ENCODE data around the gene FITM2.
"Not testable (repeated sequence)": the region's sequence is repeated elsewhere in the genome, so short reads cannot be mapped to it uniquely, and the experiment has no call there.

The FITM2 gene, protein sequence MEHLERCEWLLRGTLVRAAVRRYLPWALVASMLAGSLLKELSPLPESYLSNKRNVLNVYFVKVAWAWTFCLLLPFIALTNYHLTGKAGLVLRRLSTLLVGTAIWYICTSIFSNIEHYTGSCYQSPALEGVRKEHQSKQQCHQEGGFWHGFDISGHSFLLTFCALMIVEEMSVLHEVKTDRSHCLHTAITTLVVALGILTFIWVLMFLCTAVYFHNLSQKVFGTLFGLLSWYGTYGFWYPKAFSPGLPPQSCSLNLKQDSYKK

DNA sequence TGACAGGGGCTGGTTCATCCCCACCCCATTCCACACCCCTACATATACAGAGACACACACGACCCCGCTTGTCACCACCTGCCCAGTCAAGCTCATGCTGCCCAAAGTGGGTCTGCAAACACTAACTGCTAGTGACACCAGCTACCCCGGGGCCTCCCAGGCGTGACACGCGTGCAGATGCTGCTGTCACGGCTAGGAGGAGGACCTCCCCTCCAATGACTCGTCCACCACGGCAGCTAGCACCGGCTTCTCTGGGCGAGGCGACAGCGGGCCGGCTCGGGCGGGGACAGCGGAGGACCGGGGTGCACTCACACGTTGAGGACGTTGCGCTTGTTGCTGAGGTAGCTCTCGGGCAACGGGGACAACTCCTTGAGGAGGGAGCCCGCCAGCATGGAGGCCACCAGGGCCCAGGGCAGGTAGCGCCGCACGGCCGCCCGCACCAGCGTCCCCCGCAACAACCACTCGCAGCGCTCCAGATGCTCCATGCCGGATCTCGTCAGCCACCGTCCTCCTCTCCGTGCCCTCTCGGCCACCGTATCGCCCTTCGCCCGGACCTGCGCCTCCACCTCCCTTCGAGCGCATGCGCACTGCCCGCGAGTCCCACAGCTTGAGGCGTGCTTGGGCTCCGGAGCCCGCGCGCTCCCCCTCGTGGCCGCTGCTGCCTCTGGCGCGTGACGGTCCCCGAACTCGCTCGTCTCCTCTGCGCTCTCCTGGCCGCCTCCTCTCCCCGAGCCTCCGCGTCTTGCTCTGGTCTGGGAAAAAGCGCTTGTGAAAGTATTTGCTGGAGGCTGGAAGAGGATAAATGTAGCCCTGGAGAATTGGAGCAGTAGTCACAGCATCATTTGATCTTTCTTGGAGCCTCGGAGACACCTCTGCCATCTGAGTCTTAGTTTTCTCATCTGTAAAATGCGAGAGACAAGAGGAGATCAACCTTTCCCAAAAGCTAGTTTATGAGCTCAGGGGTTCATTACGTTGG, at the start of gene FITM2:
Gene FITM2 (minus strand): TSS at position 539 of the 976 bp plus-strand sequence. CDS start 54 bp downstream, at position 485.
- Mint-ChIP-seq H3K4me1 (peaks cover 23% of the 10 kb centered on the region), H3K9me3 (no peaks in the 10 kb centered on the region)

DNA sequence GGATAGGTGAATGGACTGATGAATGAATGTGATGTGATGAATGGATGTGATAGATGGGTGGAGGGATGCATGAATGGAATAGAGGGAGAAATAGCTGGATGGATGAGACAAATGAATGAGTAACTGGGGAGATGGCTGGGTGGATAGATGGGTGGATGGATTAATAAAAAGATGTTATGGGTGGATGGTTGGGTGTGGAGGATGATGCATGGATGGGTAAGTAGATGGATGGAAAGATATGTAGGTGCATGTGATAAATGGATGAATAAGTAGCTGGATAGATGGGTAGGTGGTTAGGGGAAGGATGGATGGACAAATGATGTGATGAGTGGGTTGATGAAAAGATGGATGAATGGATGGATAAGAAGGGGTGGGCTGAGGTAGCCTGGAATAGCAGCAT, 49.2 kb upstream of the FITM2 start:
- Mint-ChIP-seq H3K36me3 (ENCODE audit: low read depth) (no peaks in the 10 kb centered on the region), H3K27me3 (peaks cover 5% of the 10 kb centered on the region), H3K27ac (no peak overlapping the region), H3K4me1 (no peaks in the 10 kb centered on the region), H3K4me3 (no peak overlapping the region), H3K9me3 (no peaks in the 10 kb centered on the region)
- ATAC-seq, result no peak
- no peak for DNase-seq

More for the DNA sequence above, at the start of gene FITM2:
- Mint-ChIP-seq H3K36me3 (ENCODE audit: low read depth) (peaks cover 9% of the 10 kb centered on the region), H3K27ac (peak within 1 kb of the TSS; percentile 98), H3K4me3 (peak within 1 kb of the TSS; percentile 90), H3K27me3 (peaks cover 4% of the 10 kb centered on the region)
- ATAC-seq (peak; percentile 96), DNase-seq (peak; percentile 99)

DNA sequence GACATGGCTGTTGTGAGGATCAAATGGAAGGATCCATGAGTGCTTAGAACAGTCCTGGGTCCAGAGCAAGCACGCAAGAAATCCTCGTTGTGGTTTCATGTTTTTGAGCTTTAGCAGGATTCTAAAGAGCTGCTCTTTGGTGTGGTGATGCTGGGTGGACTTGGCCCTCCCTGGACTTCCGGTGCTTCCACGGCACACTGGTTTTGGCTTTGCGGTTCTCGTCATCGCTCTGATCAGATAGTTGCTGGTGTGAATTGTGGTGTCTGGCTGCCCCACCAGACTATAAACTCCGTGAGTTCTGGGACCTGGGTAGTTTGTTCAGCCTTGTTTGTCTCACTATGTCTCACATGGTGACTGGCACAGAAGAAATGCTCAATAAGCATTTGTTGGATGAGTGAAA, 47.8 kb upstream of the FITM2 start:
- Mint-ChIP-seq H3K4me1 (no peaks in the 10 kb centered on the region), H3K9me3 (no peaks in the 10 kb centered on the region), H3K4me3 (no peak overlapping the region), H3K27ac (no peak overlapping the region), H3K36me3 (ENCODE audit: low read depth) (no peaks in the 10 kb centered on the region), H3K27me3 (peaks cover 7% of the 10 kb centered on the region)
- no peak for ATAC-seq
- DNase-seq, result no peak

DNA sequence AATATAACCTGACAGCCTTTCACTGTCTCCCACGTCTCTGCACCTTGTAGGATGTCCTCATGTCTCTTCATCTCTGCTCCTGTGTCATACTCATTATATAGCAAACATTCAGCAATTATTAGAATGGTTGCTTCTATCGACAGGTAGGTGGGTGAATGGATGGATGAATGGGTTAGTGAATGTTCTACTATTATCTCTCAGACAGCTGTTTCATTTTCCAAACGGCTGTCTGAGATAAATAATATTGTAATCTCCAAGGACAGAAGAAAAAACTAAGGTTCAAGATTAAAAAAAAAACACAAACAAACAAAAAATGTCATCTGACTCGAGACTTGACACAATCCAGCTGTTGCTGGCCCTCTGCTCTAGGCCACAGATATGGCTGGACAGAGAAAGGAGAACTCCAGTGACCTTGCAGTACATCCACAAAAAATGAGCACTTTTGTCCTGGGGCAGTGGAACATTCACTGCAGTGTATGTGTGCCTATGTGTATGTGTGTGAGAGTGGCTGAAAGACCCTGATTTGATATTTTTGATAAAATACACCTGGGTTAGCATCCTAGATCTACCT, 46.6 kb upstream of the FITM2 start:
- ATAC-seq, result no peak
- no peaks in the 10 kb centered on the region for H3K36me3 Mint-ChIP-seq (ENCODE audit: low read depth)
- no peak overlapping the region for H3K4me3 Mint-ChIP-seq
- H3K27ac Mint-ChIP-seq, result no peak overlapping the region
- H3K9me3 Mint-ChIP-seq, result no peaks in the 10 kb centered on the region
- H3K27me3 Mint-ChIP-seq, result peaks cover 7% of the 10 kb centered on the region
- DNase-seq, result no peak
- no peaks in the 10 kb centered on the region for H3K4me1 Mint-ChIP-seq

DNA sequence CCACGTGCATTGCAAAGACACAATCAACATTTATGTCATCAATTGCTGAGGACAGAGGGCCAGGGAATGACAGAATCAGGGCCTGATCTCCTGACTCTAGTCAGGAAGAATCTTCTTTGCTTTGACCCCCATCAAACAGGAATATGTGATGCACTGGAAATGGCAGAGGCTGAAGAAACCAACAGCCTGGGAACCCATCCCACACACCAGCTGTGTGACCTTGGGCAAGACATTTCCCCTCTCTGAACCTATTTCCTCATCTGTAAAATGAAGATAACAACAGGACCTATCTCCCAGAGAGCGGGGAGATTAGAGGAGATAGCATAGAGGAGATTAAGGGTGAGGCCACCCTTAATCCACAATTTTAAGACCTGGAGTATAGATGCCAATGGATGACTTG, 46.0 kb upstream of the FITM2 start:
- H3K36me3 Mint-ChIP-seq (ENCODE audit: low read depth), result no peaks in the 10 kb centered on the region
- H3K4me3 Mint-ChIP-seq, result no peak overlapping the region
- ATAC-seq (no peak), DNase-seq (no peak)
- H3K4me1 Mint-ChIP-seq, result no peaks in the 10 kb centered on the region
- H3K27me3 Mint-ChIP-seq, result peaks cover 10% of the 10 kb centered on the region
- no peak overlapping the region for H3K27ac Mint-ChIP-seq
- no peaks in the 10 kb centered on the region for H3K9me3 Mint-ChIP-seq

DNA sequence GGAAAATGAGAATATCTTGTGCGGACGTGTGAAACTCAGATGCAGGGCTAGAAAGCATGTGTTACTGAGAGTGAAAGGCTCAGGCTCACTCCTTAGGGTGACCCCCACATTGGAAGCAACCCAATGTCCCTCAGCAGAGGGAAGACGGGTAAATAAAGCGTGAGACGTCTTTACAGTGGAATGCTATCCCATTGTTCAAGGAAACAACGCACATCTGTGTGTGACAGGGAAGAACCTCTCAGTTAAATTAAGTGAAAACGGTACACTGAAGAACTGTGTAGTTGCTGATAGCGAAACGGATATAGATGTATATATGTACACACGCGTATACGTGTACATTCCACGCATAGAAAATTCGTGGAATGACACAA, 45.3 kb upstream of the FITM2 start:
- Mint-ChIP-seq H3K4me3 (no peak overlapping the region), H3K27ac (no peak overlapping the region), H3K27me3 (peaks cover 12% of the 10 kb centered on the region), H3K4me1 (no peaks in the 10 kb centered on the region), H3K9me3 (no peaks in the 10 kb centered on the region), H3K36me3 (ENCODE audit: low read depth) (no peaks in the 10 kb centered on the region)
- ATAC-seq (no peak), DNase-seq (no peak)

DNA sequence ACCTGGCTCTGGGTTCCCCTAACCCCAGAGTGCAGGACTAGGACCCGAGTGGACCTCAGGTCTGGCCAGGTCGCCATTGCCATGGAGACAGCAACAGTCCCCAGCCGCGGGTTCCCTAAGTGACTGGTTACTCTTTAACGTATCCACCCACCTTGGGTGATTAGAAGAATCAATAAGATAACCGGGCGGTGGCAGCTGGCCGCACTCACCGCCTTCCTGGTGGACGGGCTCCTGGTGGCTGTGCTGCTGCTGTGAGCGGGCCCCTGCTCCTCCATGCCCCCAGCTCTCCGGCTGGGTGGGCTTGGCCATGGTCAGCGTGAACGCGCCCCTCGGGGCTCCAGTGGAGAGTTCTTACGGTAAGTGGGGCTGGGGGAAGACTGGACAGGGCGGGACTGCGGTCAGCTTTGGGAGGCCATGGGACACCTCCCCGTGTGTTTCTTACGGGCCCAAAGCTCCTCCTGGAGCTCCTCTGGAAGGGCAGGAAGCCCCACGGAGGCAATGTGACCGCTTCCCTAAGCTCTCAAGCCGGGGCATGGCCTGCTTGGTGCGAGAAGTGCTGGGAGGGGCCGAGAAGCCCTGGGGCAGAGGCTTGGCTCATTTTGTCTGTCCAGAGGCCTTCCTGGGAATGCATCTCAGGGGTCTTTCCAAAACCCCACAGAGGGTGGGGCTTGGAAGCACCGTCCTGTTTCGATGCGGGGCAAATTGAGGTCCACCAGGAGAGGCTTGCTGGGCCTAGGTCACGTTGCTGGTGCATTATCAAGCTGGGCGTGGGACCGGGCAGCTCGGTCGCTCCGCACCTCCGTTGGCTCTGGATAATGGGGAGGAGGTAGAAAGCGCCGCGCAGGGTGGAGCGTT, 44.7 kb upstream of the FITM2 start, which contains the start of gene HNF4A:
Gene HNF4A (plus strand): TSS at position 202 of the 855 bp plus-strand sequence. CDS start 106 bp downstream, at position 308.
- H3K27ac Mint-ChIP-seq, result no peak within 1 kb of the TSS
- H3K4me3 Mint-ChIP-seq, result no peak within 1 kb of the TSS
- H3K4me1 Mint-ChIP-seq, result no peaks in the 10 kb centered on the region

DNA sequence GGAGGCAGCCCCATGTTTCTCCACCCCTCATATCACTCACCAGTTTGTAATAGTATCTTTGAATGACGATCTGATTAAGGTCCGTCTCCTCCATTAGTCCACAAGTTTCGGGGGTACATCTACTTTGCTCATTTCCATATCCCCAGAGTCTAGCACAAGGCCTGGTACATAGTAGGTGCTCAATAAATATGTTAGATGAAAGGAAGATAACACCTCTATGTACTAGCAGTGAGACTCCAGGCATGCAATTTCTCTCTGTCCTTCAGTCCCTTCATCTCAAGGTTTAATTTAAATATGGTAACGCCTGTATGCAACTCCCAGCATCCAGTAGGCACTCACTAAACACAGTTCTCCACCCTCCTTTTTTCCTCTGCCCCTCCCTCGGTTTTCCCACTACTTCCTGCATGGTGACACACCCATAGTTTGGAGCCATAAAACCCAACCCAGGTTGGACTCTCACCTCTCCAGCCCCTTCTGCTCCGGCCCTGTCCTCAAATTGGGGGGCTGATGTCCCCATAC, 44.0 kb upstream of the FITM2 start:
- Mint-ChIP-seq H3K27me3 (peaks cover 11% of the 10 kb centered on the region), H3K36me3 (ENCODE audit: low read depth) (no peaks in the 10 kb centered on the region), H3K4me1 (no peaks in the 10 kb centered on the region), H3K27ac (no peak overlapping the region), H3K9me3 (no peaks in the 10 kb centered on the region), H3K4me3 (no peak overlapping the region)
- no peak for DNase-seq
- ATAC-seq, result no peak

More for the DNA sequence above, 44.7 kb upstream of the FITM2 start, which contains the start of gene HNF4A:
- no peaks in the 10 kb centered on the region for H3K36me3 Mint-ChIP-seq (ENCODE audit: low read depth)
- H3K27me3 Mint-ChIP-seq, result peaks cover 13% of the 10 kb centered on the region
- DNase-seq, result no peak
- ATAC-seq, result no peak
- H3K9me3 Mint-ChIP-seq, result no peaks in the 10 kb centered on the region

DNA sequence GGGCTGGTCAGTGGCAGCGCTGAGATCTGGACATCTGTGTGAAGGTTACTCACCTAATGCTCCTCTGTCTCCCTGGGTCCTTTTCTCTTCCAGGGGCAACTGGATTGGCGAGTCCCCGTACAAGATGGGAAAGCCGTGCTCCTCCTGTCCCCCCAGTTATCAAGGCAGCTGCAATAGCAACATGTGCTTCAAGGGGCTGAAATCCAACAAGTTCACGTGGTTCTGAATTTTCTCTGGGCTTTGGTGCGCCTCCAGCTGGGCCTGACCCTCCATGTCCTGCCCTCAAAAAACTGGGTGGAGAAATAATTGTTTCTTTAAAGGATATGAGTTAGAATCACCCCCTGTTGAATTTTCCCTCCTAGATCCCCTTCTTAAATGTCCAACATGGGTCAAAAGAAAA, 39.6 kb upstream of the FITM2 start:
- no peaks in the 10 kb centered on the region for H3K9me3 Mint-ChIP-seq
- H3K4me3 Mint-ChIP-seq, result no peak overlapping the region
- H3K27me3 Mint-ChIP-seq, result peaks cover 10% of the 10 kb centered on the region
- DNase-seq, result no peak
- ATAC-seq, result no peak
- no peaks in the 10 kb centered on the region for H3K4me1 Mint-ChIP-seq
- H3K27ac Mint-ChIP-seq, result no peak overlapping the region
- no peaks in the 10 kb centered on the region for H3K36me3 Mint-ChIP-seq (ENCODE audit: low read depth)

DNA sequence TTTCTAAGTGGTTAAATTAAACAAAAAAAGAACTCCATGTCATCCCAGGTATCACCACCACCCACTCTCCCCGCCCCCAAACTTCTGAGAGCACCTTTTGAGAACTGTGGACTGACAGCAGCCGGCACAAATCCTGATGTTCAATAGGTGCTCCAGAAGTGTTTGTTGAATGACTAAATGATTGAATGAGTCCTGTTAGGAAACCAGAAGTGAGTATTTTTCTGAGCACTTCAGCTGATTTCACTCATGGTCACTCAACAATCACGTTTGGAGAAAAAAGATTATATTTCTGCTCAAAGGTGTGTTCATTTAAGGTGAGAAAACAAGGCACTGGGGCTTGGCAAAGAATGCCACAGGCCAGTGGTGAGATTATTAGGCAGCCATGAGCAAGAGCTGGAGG, 38.3 kb upstream of the FITM2 start:
- ATAC-seq (no peak), DNase-seq (no peak)
- H3K27ac Mint-ChIP-seq, result no peak overlapping the region
- H3K4me3 Mint-ChIP-seq, result no peak overlapping the region
- H3K36me3 Mint-ChIP-seq (ENCODE audit: low read depth), result no peaks in the 10 kb centered on the region
- no peaks in the 10 kb centered on the region for H3K4me1 Mint-ChIP-seq
- no peaks in the 10 kb centered on the region for H3K9me3 Mint-ChIP-seq
- H3K27me3 Mint-ChIP-seq, result peaks cover 9% of the 10 kb centered on the region

DNA sequence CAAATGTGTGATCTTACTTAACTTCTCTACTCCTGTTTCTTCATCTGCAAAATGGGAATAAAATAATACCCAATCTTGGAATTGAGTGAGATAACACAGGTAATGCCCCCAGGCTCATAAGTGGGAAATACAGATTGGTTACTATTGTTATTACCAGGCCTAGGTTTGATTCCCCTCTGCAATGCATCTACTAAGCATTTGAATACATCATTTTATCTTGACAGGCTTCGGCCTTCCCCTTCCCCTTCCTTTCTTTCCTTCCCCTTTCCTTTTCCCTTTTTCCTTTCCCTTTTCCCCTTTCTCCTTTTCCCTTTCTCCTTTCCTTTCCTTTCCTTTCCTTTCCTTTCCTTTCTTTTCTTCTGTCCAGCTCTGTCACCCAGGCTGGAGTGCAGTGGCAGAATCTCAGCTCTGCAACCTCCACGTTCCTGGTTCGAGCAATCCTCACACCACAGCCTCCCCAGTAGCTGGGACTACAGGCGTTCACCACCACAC, 37.2 kb upstream of the FITM2 start:
- no peak overlapping the region for H3K4me3 Mint-ChIP-seq
- DNase-seq (no peak), ATAC-seq (no peak)

DNA sequence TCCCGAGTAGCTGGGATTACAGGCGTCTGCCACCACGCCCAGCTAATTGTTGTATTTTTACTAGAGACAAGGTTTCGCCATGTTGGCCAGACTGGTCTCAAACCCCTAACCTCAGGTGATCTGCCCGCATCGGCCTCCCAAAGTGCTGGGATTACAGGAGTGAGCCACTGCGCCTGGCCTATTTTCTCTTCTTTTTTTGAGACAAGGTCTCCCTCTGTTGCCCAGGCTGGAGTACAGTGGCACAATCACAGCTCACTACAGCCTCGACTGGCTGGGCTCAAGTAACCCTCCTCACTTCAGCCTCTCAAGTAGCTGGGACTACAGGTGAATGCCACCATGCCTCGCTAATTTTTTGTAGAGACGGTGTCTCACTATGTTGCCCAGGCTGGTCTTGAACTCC, 34.9 kb upstream of the FITM2 start:
- H3K4me3 Mint-ChIP-seq; ATAC-seq; H3K27me3 Mint-ChIP-seq; H3K36me3 Mint-ChIP-seq (ENCODE audit: low read depth); DNase-seq; H3K9me3 Mint-ChIP-seq; H3K4me1 Mint-ChIP-seq; H3K27ac Mint-ChIP-seq: not testable (repeated sequence)

More for the DNA sequence above, 37.2 kb upstream of the FITM2 start:
- Mint-ChIP-seq H3K27me3 (peaks cover 11% of the 10 kb centered on the region), H3K9me3 (no peaks in the 10 kb centered on the region), H3K4me1 (no peaks in the 10 kb centered on the region), H3K36me3 (ENCODE audit: low read depth) (no peaks in the 10 kb centered on the region), H3K27ac (no peak overlapping the region)

DNA sequence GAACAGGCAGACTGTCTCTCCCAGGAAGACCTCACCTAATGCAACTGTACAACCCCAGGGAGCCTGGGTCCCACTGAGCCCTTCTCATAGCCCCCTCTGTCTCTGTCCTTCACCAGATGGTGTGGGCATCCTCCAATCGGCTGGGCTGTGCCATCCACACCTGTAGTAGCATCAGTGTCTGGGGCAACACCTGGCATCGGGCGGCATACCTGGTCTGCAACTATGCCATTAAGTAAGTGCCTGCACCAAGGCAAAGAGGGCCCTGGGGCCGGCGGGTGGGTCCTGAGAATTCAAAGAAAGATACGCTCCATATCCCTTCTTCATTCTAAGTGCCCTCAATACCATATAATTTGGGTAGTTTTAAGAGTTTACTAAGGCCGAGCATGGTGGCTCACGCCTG, 34.1 kb upstream of the FITM2 start:
- Mint-ChIP-seq H3K27me3 (peaks cover 2% of the 10 kb centered on the region), H3K27ac (no peak overlapping the region), H3K4me1 (no peaks in the 10 kb centered on the region), H3K9me3 (no peaks in the 10 kb centered on the region), H3K36me3 (ENCODE audit: low read depth) (no peaks in the 10 kb centered on the region), H3K4me3 (no peak overlapping the region)
- DNase-seq, result no peak
- ATAC-seq, result no peak

DNA sequence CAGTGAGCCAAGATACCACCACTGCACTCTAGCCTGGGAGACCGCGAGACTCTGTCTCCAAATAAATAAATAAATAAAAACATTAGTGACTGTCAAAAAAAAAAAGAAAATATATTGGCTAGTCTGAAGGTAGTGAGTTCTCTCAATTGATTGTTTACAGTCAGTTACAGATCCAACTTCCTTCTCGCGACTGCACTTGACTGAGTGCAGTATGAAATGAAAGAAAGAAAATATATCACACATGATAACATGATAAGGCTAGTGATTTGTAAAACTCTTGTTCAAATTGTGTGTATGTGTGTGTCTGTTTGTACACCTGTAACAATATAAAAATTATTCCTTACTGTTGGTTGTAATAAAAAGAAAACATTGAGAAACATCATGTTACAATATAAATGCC, 33.7 kb upstream of the FITM2 start:
- Mint-ChIP-seq H3K4me3 (no peak overlapping the region), H3K9me3 (no peaks in the 10 kb centered on the region), H3K27me3 (peaks cover 2% of the 10 kb centered on the region), H3K4me1 (no peaks in the 10 kb centered on the region), H3K36me3 (ENCODE audit: low read depth) (no peaks in the 10 kb centered on the region), H3K27ac (no peak overlapping the region)
- DNase-seq, result no peak
- ATAC-seq, result no peak
